ENCODE data around the gene TNNT3.
A peak's percentile ranks its signal among the peaks of the same experiment; 100 is the strongest.

Gene TNNT3

GRCh38 chr11:1920909-1921573, 1.5 kb downstream of the TNNT3 start:
- H3K4me1 ChIP-seq (ENCODE audit: insufficient read depth, low read length) = no peaks in the 10 kb centered on the region
- H3K9ac ChIP-seq (ENCODE audit: low read length) = no peak overlapping the region
- no peak overlapping the region for H3K4me3 ChIP-seq (ENCODE audit: low read depth in 1 of 2, low read length in 2 of 2)
- no peaks in the 10 kb centered on the region for H3K36me3 ChIP-seq (ENCODE audit: insufficient read depth, low read length)
- H3K27me3 ChIP-seq (ENCODE audit: control insufficient read depth in 1 of 2, insufficient read depth in 2 of 2, low read length in 2 of 2) = no peaks in the 10 kb centered on the region
- no peak overlapping the region for H3K27ac ChIP-seq (ENCODE audit: low read depth, low read length)
- H3K9me3 ChIP-seq (ENCODE audit: low read length) = no peaks in the 10 kb centered on the region

GRCh38 chr11:1921574-1922141, 2.2 kb downstream of the TNNT3 start:
- no peak overlapping the region for H3K9ac ChIP-seq (ENCODE audit: low read length)
- no peaks in the 10 kb centered on the region for H3K27me3 ChIP-seq (ENCODE audit: control insufficient read depth in 1 of 2, insufficient read depth in 2 of 2, low read length in 2 of 2)
- H3K4me3 ChIP-seq (ENCODE audit: low read depth in 1 of 2, low read length in 2 of 2) = no peak overlapping the region
- no peaks in the 10 kb centered on the region for H3K9me3 ChIP-seq (ENCODE audit: low read length)
- no peaks in the 10 kb centered on the region for H3K36me3 ChIP-seq (ENCODE audit: insufficient read depth, low read length)
- no peak overlapping the region for H3K27ac ChIP-seq (ENCODE audit: low read depth, low read length)
- H3K4me1 ChIP-seq (ENCODE audit: insufficient read depth, low read length) = no peaks in the 10 kb centered on the region

DNA sequence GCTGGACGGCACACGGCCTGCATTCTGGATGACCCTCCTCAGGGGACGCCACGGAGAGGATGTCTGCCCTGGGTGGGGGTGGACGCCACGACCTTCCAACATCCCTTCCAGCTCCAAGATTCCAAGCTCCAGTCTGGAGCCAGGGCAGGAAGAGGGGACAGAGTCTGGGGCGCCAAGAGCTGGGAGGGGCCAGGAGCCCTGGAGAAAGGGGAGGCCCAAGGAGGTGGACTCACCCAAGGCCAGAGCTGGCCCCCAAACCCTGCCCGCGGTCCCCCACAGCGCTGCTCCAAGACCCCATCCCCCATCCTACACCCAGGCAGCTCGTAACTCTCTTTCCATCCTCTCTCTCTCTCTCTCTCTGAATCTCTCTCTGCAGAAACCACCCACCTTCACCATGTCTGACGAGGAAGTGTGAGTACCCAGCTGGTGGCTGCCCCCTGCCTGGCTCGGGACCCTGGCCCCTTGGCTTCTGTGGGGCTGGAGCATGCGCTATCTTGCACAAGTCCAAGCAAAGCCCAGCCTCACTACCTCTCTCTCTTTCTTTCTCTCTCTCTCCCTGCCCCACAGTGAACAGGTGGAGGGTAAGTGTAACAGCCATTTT, 3.1 kb downstream of the TNNT3 start:
- no peaks in the 10 kb centered on the region for H3K9me3 ChIP-seq (ENCODE audit: low read length)
- no peaks in the 10 kb centered on the region for H3K36me3 ChIP-seq (ENCODE audit: insufficient read depth, low read length)
- no peak overlapping the region for H3K27ac ChIP-seq (ENCODE audit: low read depth, low read length)
- H3K4me3 ChIP-seq (ENCODE audit: low read depth in 1 of 2, low read length in 2 of 2) = no peak overlapping the region
- no peaks in the 10 kb centered on the region for H3K4me1 ChIP-seq (ENCODE audit: insufficient read depth, low read length)
- no peaks in the 10 kb centered on the region for H3K27me3 ChIP-seq (ENCODE audit: control insufficient read depth in 1 of 2, insufficient read depth in 2 of 2, low read length in 2 of 2)
- H3K9ac ChIP-seq (ENCODE audit: low read length) = no peak overlapping the region

GRCh38 chr11:1923201-1923956, 3.9 kb downstream of the TNNT3 start:
- Histone ChIP-seq H3K27ac (ENCODE audit: low read depth, low read length) (no peak overlapping the region), H3K9ac (ENCODE audit: low read length) (no peak overlapping the region), H3K9me3 (ENCODE audit: low read length) (no peaks in the 10 kb centered on the region), H3K4me1 (ENCODE audit: insufficient read depth, low read length) (no peaks in the 10 kb centered on the region), H3K27me3 (ENCODE audit: control insufficient read depth in 1 of 2, insufficient read depth in 2 of 2, low read length in 2 of 2) (no peaks in the 10 kb centered on the region), H3K36me3 (ENCODE audit: insufficient read depth, low read length) (no peaks in the 10 kb centered on the region), H3K4me3 (ENCODE audit: low read depth in 1 of 2, low read length in 2 of 2) (no peak overlapping the region)

GRCh38 chr11:1924181-1924580, 4.7 kb downstream of the TNNT3 start:
- H3K36me3 ChIP-seq (ENCODE audit: insufficient read depth, low read length) = no peaks in the 10 kb centered on the region
- no peaks in the 10 kb centered on the region for H3K9me3 ChIP-seq (ENCODE audit: low read length)
- no peaks in the 10 kb centered on the region for H3K4me1 ChIP-seq (ENCODE audit: insufficient read depth, low read length)
- H3K9ac ChIP-seq (ENCODE audit: low read length) = no peak overlapping the region
- no peak overlapping the region for H3K27ac ChIP-seq (ENCODE audit: low read depth, low read length)
- H3K4me3 ChIP-seq (ENCODE audit: low read depth in 1 of 2, low read length in 2 of 2) = no peak overlapping the region
- H3K27me3 ChIP-seq (ENCODE audit: control insufficient read depth in 1 of 2, insufficient read depth in 2 of 2, low read length in 2 of 2) = no peaks in the 10 kb centered on the region

GRCh38 chr11:1924646-1925372, 5.3 kb downstream of the TNNT3 start:
- Histone ChIP-seq H3K4me1 (ENCODE audit: insufficient read depth, low read length) (no peaks in the 10 kb centered on the region), H3K27ac (ENCODE audit: low read depth, low read length) (no peak overlapping the region)

DNA sequence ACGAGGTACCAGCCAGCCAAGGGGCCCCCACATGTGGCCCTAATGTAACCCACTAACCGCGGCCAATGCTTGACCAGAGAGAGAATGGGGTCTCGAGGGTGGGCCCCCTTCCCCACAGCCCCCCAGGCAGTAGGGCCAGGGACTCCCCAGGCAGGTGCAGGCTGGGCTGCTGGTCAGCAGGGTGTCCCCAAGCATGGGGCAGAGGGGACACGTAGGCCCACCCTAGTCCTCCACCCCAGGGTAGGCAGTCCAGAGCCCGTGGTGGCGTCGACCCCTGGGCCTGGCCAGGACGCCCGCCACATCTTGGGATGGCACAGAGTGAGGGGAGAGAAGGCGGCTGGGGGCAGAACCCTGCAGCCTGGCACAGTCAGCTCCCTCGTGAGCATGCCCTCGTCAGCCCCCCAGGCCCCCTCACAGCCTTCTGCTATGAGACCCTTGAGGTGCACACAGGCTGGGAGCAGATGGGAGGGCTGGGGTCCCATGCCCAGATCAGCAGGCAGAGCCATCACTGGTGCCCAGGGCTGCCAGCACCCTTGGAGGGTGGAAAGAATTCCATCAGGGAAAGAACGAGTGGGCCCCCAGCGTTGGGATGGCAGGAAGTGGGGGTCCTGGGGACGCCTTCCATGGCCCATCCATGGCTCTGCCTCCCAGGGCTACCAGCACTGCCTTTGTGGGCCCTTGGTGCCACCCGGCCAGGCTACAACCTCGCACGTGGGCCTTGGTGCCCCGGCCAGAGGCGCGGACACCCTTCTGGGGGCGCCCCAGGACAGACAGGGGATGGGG, 6.1 kb downstream of the TNNT3 start:
- Histone ChIP-seq H3K9ac (ENCODE audit: low read length) (no peak overlapping the region), H3K4me1 (ENCODE audit: insufficient read depth, low read length) (no peaks in the 10 kb centered on the region), H3K27ac (ENCODE audit: low read depth, low read length) (no peak overlapping the region), H3K9me3 (ENCODE audit: low read length) (no peaks in the 10 kb centered on the region), H3K4me3 (ENCODE audit: low read depth in 1 of 2, low read length in 2 of 2) (no peak overlapping the region), H3K36me3 (ENCODE audit: insufficient read depth, low read length) (no peaks in the 10 kb centered on the region), H3K27me3 (ENCODE audit: control insufficient read depth in 1 of 2, insufficient read depth in 2 of 2, low read length in 2 of 2) (no peaks in the 10 kb centered on the region)

More at GRCh38 chr11:1924646-1925372, 5.3 kb downstream of the TNNT3 start:
- Histone ChIP-seq H3K9me3 (ENCODE audit: low read length) (no peaks in the 10 kb centered on the region), H3K27me3 (ENCODE audit: control insufficient read depth in 1 of 2, insufficient read depth in 2 of 2, low read length in 2 of 2) (no peaks in the 10 kb centered on the region), H3K9ac (ENCODE audit: low read length) (no peak overlapping the region), H3K36me3 (ENCODE audit: insufficient read depth, low read length) (no peaks in the 10 kb centered on the region), H3K4me3 (ENCODE audit: low read depth in 1 of 2, low read length in 2 of 2) (no peak overlapping the region)

- Histone ChIP-seq H3K27me3 (ENCODE audit: control insufficient read depth in 1 of 2, insufficient read depth in 2 of 2, low read length in 2 of 2) (no peaks in the 10 kb centered on the region), H3K9me3 (ENCODE audit: low read length) (no peaks in the 10 kb centered on the region), H3K27ac (ENCODE audit: low read depth, low read length) (peak overlapping the region; percentile 32), H3K36me3 (ENCODE audit: insufficient read depth, low read length) (no peaks in the 10 kb centered on the region), H3K4me1 (ENCODE audit: insufficient read depth, low read length) (no peaks in the 10 kb centered on the region), H3K9ac (ENCODE audit: low read length) (no peak overlapping the region), H3K4me3 (ENCODE audit: low read depth in 1 of 2, low read length in 2 of 2) (no peak overlapping the region)
These were observed 6.9 kb downstream of the TNNT3 start for GRCh38 chr11:1926156-1927025.

DNA sequence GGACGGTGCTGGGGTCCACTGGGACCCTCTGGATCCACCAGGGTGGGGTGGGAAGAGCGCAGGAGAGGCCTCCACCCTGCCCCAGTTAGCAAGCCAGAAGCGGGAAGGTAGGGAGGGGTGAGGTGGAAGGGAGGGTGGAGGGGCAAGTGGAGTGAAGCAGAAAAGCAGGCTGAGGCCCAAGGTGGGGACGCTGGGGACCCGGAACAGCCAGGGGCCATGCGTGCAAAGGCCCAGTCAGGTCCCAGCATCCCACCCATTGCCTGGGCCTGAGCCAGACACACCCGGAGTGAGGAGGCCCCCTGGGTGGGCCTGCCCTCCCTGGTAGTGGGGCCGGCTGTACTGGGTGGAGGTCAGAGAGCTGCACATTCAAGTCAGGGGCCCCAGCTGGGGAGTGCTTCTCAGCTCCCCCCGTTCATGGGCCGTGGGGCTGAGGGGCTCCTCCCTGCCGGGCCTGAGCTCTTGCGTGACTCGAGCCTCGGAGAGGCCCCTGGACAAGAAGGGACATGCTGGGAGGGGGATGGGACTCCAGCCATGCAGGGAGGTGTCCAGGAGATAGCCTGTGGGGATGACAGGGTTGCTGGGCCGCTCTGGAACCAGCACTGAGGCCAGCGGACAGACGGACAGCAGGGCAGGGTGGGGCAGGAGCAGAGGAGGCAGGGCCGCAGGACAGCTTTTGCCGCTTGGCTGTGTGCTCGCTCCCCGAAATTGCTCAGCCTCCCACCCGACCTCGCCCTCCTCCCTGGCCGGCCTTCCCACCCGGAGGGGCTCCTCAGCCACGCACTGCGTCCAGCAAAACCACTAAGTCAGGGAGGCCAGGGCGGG, 7.7 kb downstream of the TNNT3 start:
- H3K27ac ChIP-seq (ENCODE audit: low read depth, low read length) = peak overlapping the region; percentile 32
- H3K4me1 ChIP-seq (ENCODE audit: insufficient read depth, low read length) = no peaks in the 10 kb centered on the region
- no peaks in the 10 kb centered on the region for H3K27me3 ChIP-seq (ENCODE audit: control insufficient read depth in 1 of 2, insufficient read depth in 2 of 2, low read length in 2 of 2)
- no peaks in the 10 kb centered on the region for H3K9me3 ChIP-seq (ENCODE audit: low read length)
- no peaks in the 10 kb centered on the region for H3K36me3 ChIP-seq (ENCODE audit: insufficient read depth, low read length)
- H3K9ac ChIP-seq (ENCODE audit: low read length) = no peak overlapping the region
- H3K4me3 ChIP-seq (ENCODE audit: low read depth in 1 of 2, low read length in 2 of 2) = no peak overlapping the region

Data from muscle layer of colon (tissue), 2 donors.